ENCODE measurements around the gene HMHB1. TPM values are rescaled to one million over a fixed set of nuclear protein-coding genes. Genes with fewer than 3 reads are reported as not detected.

Gene HMHB1
- total and polyA plus RNA-seq, 9 of the 15 experiments (the other 6 are each of a cell fraction or from before 2014, with no cell fraction given): not detected

DNA sequence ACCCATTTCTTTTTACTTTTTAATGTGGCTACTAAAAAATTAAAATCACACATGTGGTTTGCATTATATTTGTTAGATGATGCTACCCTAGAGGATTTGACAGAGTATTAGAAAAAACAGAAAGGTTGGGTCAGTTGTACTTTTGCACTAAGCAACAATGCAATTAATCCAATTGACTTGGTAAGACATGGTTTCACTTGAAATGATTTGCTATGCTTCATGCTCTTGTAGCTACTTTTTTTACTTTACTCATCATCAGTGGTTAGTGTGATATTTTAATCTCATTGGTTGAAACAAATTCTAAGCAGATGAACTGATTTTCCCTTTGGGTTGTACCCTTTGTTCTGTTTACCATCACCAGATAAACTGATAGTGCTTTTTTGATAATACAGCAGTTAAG, 39.4 kb downstream of the HMHB1 start:
- H3K36me3 ChIP-seq (ENCODE audit: control insufficient read depth, insufficient read depth, low read length): no peaks in the 10 kb centered on the region
- H3K4me1 ChIP-seq (replicated peaks in 1 of 2; ENCODE audit: control insufficient read depth in 2 of 2, insufficient read depth in 2 of 2, low read length in 2 of 2): no peaks in the 10 kb centered on the region
- no peaks in the 10 kb centered on the region for H3K27me3 ChIP-seq (ENCODE audit: control insufficient read depth in 2 of 2, insufficient read depth in 2 of 2, low read length in 2 of 2)
- no peak for FAIRE-seq
- in situ Hi-C loops (cut with MboI): no loop called here
- intact Hi-C loops (cut with micrococcal nuclease): no loop called here
- no peaks in the 10 kb centered on the region for H4K20me1 ChIP-seq (replicated peaks; ENCODE audit: control insufficient read depth, insufficient read depth, low read length)
- POLR2A ChIA-PET: interaction anchor here (0.9 kb wide), 1 partner anchor 12 kb away, joined by 3 read pairs; no protein-coding TSS in a partner anchor
- BruUV-seq (replicated peaks): no TSS peak
- no peak overlapping the region for H3K9ac ChIP-seq (ENCODE audit: insufficient read depth in 1 of 2, low read depth in 2 of 2, low read length in 2 of 2)
- H3K9me3 ChIP-seq (replicated peaks; ENCODE audit: control insufficient read depth, insufficient read depth, low read depth, low read length): no peaks in the 10 kb centered on the region
- no peak overlapping the region for H3K4me3 ChIP-seq
- H3K4me2 ChIP-seq (ENCODE audit: insufficient read depth, low read length): no peak overlapping the region
- no peak for DNase-seq (ENCODE audit: extremely low read depth in 1 of 4, low spot score in 3 of 4)
- CTCF ChIA-PET (ENCODE audit: low intra/inter-chr PET ratio): no interaction called here
- no peaks in the 10 kb centered on the region for H3K79me2 ChIP-seq (ENCODE audit: control insufficient read depth, insufficient read depth, low read length)
- H2AFZ ChIP-seq (ENCODE audit: low read depth, low read length): no peak overlapping the region
- ATAC-seq: no peak
- no peak overlapping the region for H3K27ac ChIP-seq (ENCODE audit: extremely low read depth, low read depth, low read length)
- no peaks in the 10 kb centered on the region for H3K9me1 ChIP-seq (ENCODE audit: control insufficient read depth, insufficient read depth, low read length)
- TF ChIP-seq, protein P1, sequence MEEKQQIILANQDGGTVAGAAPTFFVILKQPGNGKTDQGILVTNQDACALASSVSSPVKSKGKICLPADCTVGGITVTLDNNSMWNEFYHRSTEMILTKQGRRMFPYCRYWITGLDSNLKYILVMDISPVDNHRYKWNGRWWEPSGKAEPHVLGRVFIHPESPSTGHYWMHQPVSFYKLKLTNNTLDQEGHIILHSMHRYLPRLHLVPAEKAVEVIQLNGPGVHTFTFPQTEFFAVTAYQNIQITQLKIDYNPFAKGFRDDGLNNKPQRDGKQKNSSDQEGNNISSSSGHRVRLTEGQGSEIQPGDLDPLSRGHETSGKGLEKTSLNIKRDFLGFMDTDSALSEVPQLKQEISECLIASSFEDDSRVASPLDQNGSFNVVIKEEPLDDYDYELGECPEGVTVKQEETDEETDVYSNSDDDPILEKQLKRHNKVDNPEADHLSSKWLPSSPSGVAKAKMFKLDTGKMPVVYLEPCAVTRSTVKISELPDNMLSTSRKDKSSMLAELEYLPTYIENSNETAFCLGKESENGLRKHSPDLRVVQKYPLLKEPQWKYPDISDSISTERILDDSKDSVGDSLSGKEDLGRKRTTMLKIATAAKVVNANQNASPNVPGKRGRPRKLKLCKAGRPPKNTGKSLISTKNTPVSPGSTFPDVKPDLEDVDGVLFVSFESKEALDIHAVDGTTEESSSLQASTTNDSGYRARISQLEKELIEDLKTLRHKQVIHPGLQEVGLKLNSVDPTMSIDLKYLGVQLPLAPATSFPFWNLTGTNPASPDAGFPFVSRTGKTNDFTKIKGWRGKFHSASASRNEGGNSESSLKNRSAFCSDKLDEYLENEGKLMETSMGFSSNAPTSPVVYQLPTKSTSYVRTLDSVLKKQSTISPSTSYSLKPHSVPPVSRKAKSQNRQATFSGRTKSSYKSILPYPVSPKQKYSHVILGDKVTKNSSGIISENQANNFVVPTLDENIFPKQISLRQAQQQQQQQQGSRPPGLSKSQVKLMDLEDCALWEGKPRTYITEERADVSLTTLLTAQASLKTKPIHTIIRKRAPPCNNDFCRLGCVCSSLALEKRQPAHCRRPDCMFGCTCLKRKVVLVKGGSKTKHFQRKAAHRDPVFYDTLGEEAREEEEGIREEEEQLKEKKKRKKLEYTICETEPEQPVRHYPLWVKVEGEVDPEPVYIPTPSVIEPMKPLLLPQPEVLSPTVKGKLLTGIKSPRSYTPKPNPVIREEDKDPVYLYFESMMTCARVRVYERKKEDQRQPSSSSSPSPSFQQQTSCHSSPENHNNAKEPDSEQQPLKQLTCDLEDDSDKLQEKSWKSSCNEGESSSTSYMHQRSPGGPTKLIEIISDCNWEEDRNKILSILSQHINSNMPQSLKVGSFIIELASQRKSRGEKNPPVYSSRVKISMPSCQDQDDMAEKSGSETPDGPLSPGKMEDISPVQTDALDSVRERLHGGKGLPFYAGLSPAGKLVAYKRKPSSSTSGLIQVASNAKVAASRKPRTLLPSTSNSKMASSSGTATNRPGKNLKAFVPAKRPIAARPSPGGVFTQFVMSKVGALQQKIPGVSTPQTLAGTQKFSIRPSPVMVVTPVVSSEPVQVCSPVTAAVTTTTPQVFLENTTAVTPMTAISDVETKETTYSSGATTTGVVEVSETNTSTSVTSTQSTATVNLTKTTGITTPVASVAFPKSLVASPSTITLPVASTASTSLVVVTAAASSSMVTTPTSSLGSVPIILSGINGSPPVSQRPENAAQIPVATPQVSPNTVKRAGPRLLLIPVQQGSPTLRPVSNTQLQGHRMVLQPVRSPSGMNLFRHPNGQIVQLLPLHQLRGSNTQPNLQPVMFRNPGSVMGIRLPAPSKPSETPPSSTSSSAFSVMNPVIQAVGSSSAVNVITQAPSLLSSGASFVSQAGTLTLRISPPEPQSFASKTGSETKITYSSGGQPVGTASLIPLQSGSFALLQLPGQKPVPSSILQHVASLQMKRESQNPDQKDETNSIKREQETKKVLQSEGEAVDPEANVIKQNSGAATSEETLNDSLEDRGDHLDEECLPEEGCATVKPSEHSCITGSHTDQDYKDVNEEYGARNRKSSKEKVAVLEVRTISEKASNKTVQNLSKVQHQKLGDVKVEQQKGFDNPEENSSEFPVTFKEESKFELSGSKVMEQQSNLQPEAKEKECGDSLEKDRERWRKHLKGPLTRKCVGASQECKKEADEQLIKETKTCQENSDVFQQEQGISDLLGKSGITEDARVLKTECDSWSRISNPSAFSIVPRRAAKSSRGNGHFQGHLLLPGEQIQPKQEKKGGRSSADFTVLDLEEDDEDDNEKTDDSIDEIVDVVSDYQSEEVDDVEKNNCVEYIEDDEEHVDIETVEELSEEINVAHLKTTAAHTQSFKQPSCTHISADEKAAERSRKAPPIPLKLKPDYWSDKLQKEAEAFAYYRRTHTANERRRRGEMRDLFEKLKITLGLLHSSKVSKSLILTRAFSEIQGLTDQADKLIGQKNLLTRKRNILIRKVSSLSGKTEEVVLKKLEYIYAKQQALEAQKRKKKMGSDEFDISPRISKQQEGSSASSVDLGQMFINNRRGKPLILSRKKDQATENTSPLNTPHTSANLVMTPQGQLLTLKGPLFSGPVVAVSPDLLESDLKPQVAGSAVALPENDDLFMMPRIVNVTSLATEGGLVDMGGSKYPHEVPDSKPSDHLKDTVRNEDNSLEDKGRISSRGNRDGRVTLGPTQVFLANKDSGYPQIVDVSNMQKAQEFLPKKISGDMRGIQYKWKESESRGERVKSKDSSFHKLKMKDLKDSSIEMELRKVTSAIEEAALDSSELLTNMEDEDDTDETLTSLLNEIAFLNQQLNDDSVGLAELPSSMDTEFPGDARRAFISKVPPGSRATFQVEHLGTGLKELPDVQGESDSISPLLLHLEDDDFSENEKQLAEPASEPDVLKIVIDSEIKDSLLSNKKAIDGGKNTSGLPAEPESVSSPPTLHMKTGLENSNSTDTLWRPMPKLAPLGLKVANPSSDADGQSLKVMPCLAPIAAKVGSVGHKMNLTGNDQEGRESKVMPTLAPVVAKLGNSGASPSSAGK (IDR thresholded peaks at IDR 0.05): no peak
- TF ChIP-seq ZNF282 (CRISPR knock-in tag; IDR thresholded peaks at IDR 0.05) (no peak), ATF7 (IDR thresholded peaks at IDR 0.05) (no peak), ZNF133 (CRISPR knock-in tag; IDR thresholded peaks at IDR 0.05) (no peak), ZNF444 (CRISPR knock-in tag; IDR thresholded peaks at IDR 0.05) (no peak), STAT5B (CRISPR knock-in tag; IDR thresholded peaks at IDR 0.05) (no peak), EHMT2 (IDR thresholded peaks at IDR 0.05) (no peak)
- TF ChIP-seq, protein P2, sequence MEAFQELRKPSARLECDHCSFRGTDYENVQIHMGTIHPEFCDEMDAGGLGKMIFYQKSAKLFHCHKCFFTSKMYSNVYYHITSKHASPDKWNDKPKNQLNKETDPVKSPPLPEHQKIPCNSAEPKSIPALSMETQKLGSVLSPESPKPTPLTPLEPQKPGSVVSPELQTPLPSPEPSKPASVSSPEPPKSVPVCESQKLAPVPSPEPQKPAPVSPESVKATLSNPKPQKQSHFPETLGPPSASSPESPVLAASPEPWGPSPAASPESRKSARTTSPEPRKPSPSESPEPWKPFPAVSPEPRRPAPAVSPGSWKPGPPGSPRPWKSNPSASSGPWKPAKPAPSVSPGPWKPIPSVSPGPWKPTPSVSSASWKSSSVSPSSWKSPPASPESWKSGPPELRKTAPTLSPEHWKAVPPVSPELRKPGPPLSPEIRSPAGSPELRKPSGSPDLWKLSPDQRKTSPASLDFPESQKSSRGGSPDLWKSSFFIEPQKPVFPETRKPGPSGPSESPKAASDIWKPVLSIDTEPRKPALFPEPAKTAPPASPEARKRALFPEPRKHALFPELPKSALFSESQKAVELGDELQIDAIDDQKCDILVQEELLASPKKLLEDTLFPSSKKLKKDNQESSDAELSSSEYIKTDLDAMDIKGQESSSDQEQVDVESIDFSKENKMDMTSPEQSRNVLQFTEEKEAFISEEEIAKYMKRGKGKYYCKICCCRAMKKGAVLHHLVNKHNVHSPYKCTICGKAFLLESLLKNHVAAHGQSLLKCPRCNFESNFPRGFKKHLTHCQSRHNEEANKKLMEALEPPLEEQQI (IDR thresholded peaks at IDR 0.05): no peak
- TF ChIP-seq, protein P3, sequence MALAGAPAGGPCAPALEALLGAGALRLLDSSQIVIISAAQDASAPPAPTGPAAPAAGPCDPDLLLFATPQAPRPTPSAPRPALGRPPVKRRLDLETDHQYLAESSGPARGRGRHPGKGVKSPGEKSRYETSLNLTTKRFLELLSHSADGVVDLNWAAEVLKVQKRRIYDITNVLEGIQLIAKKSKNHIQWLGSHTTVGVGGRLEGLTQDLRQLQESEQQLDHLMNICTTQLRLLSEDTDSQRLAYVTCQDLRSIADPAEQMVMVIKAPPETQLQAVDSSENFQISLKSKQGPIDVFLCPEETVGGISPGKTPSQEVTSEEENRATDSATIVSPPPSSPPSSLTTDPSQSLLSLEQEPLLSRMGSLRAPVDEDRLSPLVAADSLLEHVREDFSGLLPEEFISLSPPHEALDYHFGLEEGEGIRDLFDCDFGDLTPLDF (CRISPR knock-in tag; IDR thresholded peaks at IDR 0.05): no peak

All from K562 (cell line).